Fibroblast of lung (primary cell): Measurements from ENCODE around the gene ARHGAP10.

ENCODE experiments used
- EZH2 ChIP-seq: IDR thresholded peaks from 2 replicates; pipeline ENCODE4 v1.5.1; 2012; ENCODE audit warnings: low read length, control low read depth, mild to moderate bottlenecking; ENCODE audit errors: missing control alignments
- TF ChIP-seq, protein P1 (sequence below), 2 donors: IDR thresholded peaks in 1 of 2; conservative IDR thresholded peaks in 1 of 2; 1 replicate in 1 of 2; 2 replicates in 1 of 2; pipeline ENCODE4 v1.5.1; 2011 to 2012; ENCODE audit warnings: low read length in 2 of 2, control low read depth in 1 of 2, inconsistent platforms in 1 of 2, low read depth in 1 of 2, mild to moderate bottlenecking in 1 of 2

DNA sequence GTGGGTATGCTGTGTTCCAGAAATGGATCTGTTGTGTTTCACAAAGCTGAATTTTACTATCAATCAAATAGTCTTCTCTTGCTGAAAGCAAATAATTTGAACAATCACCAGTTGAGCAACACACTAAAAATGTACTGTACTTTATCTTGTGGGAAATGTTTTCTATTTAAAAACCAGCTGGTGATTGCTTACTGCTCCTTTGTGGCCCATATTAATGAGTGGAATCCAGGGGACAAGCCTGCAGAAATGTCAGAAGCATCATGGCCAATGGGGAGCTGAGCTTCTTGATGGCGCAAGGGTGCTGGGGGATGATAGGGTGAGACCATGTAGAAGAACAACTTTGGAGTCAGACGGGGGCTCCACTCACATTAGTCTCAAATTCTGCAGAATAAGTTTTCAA lies 346.2 kb downstream of the ARHGAP10 start:
- TF ChIP-seq, protein P1, sequence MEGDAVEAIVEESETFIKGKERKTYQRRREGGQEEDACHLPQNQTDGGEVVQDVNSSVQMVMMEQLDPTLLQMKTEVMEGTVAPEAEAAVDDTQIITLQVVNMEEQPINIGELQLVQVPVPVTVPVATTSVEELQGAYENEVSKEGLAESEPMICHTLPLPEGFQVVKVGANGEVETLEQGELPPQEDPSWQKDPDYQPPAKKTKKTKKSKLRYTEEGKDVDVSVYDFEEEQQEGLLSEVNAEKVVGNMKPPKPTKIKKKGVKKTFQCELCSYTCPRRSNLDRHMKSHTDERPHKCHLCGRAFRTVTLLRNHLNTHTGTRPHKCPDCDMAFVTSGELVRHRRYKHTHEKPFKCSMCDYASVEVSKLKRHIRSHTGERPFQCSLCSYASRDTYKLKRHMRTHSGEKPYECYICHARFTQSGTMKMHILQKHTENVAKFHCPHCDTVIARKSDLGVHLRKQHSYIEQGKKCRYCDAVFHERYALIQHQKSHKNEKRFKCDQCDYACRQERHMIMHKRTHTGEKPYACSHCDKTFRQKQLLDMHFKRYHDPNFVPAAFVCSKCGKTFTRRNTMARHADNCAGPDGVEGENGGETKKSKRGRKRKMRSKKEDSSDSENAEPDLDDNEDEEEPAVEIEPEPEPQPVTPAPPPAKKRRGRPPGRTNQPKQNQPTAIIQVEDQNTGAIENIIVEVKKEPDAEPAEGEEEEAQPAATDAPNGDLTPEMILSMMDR (conservative IDR thresholded peaks at IDR 0.05 in 1 of 2, IDR thresholded peaks at IDR 0.05 in 1 of 2; ENCODE audit: low read depth in 1 of 2, low read length in 2 of 2) = no peak
- TF ChIP-seq EZH2 = no peak
